ENCODE results near the gene CYP2D6.
"Not testable (repeated sequence)": the region's sequence is repeated elsewhere in the genome, so short reads cannot be mapped to it uniquely, and the experiment has no call there.

Gene CYP2D6

GRCh38 chr22:42158456-42159132 lies 28.0 kb upstream of the CYP2D6 start:
- no peak for DNase-seq (ENCODE audit: low spot score)

GRCh38 chr22:42156598-42156997 lies 26.0 kb upstream of the CYP2D6 start:
- no peak for DNase-seq (ENCODE audit: low spot score)

GRCh38 chr22:42156121-42156520 lies 25.5 kb upstream of the CYP2D6 start:
- no peak for DNase-seq (ENCODE audit: low spot score)

- no peak for DNase-seq (ENCODE audit: low spot score)
These were observed 24.5 kb upstream of the CYP2D6 start for GRCh38 chr22:42155053-42155543.

- no peak for DNase-seq (ENCODE audit: low spot score)
These were observed 23.9 kb upstream of the CYP2D6 start for GRCh38 chr22:42154293-42155052.

GRCh38 chr22:42152661-42153270 lies 22.2 kb upstream of the CYP2D6 start:
- no peak for DNase-seq (ENCODE audit: low spot score)

- no peak for DNase-seq (ENCODE audit: low spot score)
These were observed 21.5 kb upstream of the CYP2D6 start for GRCh38 chr22:42151924-42152635.

GRCh38 chr22:42150727-42151590 lies 20.3 kb upstream of the CYP2D6 start:
- DNase-seq (ENCODE audit: low spot score) = no peak

GRCh38 chr22:42149798-42150197 lies 19.2 kb upstream of the CYP2D6 start:
- DNase-seq (ENCODE audit: low spot score) = not testable (repeated sequence)

GRCh38 chr22:42145175-42145574 lies 14.6 kb upstream of the CYP2D6 start:
- no peak for DNase-seq (ENCODE audit: low spot score)

GRCh38 chr22:42143859-42144822 lies 13.5 kb upstream of the CYP2D6 start:
- DNase-seq (ENCODE audit: low spot score) = not testable (repeated sequence)

- no peak for DNase-seq (ENCODE audit: low spot score)
These were observed 12.3 kb upstream of the CYP2D6 start for GRCh38 chr22:42142771-42143461.

GRCh38 chr22:42141307-42142057 lies 10.9 kb upstream of the CYP2D6 start:
- DNase-seq (ENCODE audit: low spot score) = not testable (repeated sequence)

- not testable (repeated sequence) for DNase-seq (ENCODE audit: low spot score)
These were observed 9.5 kb upstream of the CYP2D6 start for GRCh38 chr22:42140153-42140552.

GRCh38 chr22:42139508-42139907 lies 8.9 kb upstream of the CYP2D6 start:
- DNase-seq (ENCODE audit: low spot score) = not testable (repeated sequence)

GRCh38 chr22:42138972-42139371 lies 8.4 kb upstream of the CYP2D6 start:
- no peak for DNase-seq (ENCODE audit: low spot score)

GRCh38 chr22:42138122-42138770 lies 7.6 kb upstream of the CYP2D6 start:
- no peak for DNase-seq (ENCODE audit: low spot score)

- DNase-seq (ENCODE audit: low spot score) = not testable (repeated sequence)
These were observed 5.1 kb upstream of the CYP2D6 start for GRCh38 chr22:42135688-42136087.
